ENCODE measurements around the gene TIMM8B. TPM values are rescaled to one million over a fixed set of nuclear protein-coding genes. Genes with fewer than 3 reads are reported as not detected.

The TIMM8B gene
- total and polyA plus RNA-seq, 9 of the 15 experiments (the other 6 are each of a cell fraction or from before 2014, with no cell fraction given), result 95.8 to 338 (median 145) TPM

DNA sequence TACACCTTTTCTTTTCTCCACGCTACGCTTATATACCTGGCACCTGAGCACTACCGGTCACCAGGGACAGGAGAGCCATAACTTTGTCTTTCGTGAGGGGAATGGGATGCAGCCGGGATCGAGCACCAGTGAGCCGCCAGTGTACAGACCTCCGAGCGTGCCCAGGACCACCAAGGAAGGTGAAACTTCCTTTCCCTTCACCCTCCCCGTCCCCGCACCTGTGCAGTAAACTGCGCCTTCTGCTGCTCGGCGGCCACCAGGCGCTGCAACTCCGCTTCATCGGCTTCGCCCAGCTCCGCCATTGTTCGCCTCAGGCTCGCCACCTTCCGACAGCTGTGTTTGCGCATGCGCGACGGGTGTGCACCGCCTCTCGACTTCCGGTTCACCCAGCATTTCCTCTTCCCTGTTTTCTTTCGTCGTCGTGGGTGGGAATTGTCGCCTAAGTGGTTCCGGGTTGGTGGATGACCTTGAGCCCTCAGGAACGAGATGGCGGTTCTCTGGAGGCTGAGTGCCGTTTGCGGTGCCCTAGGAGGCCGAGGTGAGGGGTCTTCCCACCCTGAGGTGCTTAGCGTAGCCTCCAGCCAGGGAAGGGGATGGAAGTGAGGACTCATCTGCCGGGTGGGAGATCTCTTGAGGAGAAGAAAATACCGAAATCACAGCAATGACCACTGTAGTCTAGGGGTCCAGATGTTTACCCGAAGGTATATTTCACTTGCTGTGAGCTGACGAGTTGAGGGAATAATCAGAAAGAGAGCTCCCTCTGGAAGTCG lies at the start of gene TIMM8B, which contains the start of gene SDHD (continued):
- TF ChIP-seq ELF1 (tag; IDR thresholded peaks at IDR 0.05), result peak; percentile 96
- TF ChIP-seq MECOM (CRISPR knock-in tag; IDR thresholded peaks at IDR 0.05), result no peak
- peak; percentile 7; the same call in 1 of the 2 replicates for TF ChIP-seq MIER1 (IDR thresholded peaks at IDR 0.05; ENCODE audit: low read depth)
- peak; percentile 68 for TF ChIP-seq ETV5 (CRISPR knock-in tag; IDR thresholded peaks at IDR 0.05; ENCODE audit: low read depth)
- TF ChIP-seq, protein P1, sequence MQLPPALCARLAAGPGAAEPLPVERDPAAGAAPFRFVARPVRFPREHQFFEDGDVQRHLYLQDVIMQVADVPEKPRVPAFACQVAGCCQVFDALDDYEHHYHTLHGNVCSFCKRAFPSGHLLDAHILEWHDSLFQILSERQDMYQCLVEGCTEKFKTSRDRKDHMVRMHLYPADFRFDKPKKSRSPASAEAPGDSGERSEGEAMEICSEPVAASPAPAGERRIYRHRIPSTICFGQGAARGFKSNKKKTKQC (CRISPR knock-in tag; IDR thresholded peaks at IDR 0.05), result peak; percentile 71; the same call in 1 of the 2 replicates
- TF ChIP-seq ASH1L (IDR thresholded peaks at IDR 0.05; ENCODE audit: borderline replicate concordance, low read depth, partially characterized antibody), result peak; percentile 75
- no peak for TF ChIP-seq ZNF717 (CRISPR knock-in tag; IDR thresholded peaks at IDR 0.05)
- TF ChIP-seq, protein P2, sequence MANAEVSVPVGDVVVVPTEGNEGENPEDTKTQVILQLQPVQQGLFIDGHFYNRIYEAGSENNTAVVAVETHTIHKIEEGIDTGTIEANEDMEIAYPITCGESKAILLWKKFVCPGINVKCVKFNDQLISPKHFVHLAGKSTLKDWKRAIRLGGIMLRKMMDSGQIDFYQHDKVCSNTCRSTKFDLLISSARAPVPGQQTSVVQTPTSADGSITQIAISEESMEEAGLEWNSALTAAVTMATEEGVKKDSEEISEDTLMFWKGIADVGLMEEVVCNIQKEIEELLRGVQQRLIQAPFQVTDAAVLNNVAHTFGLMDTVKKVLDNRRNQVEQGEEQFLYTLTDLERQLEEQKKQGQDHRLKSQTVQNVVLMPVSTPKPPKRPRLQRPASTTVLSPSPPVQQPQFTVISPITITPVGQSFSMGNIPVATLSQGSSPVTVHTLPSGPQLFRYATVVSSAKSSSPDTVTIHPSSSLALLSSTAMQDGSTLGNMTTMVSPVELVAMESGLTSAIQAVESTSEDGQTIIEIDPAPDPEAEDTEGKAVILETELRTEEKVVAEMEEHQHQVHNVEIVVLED (CRISPR knock-in tag; IDR thresholded peaks at IDR 0.05), result peak; percentile 3; the same call in 1 of the 2 replicates
- no peak for TF ChIP-seq HMG20A (CRISPR knock-in tag; conservative IDR thresholded peaks at IDR 0.05)
- peak; percentile 15; the same call in 1 of the 2 replicates for TF ChIP-seq ZNF431 (CRISPR knock-in tag; IDR thresholded peaks at IDR 0.05)
- peak; percentile 26 for TF ChIP-seq MYC (IDR thresholded peaks at IDR 0.05; ENCODE audit: low read depth, low read length)
- TF ChIP-seq MYC (CRISPR knock-in tag; IDR thresholded peaks at IDR 0.05; ENCODE audit: borderline replicate concordance, low read depth), result 0 out of 2 replicates have a peak, but pooled peaks have one; percentile 40
- TF ChIP-seq GTF2F1 (IDR thresholded peaks at IDR 0.05; ENCODE audit: low read depth, low read length), result peak; percentile 7; the same call in 1 of the 2 replicates
- peak; percentile 29; a peak in 1 of 4 replicates for TF ChIP-seq SIX5 (IDR thresholded peaks at IDR 0.05; ENCODE audit: borderline replicate concordance in 1 of 2, insufficient read depth in 1 of 2, low read depth in 1 of 2, low read length in 2 of 2)
- TF ChIP-seq, protein P3, sequence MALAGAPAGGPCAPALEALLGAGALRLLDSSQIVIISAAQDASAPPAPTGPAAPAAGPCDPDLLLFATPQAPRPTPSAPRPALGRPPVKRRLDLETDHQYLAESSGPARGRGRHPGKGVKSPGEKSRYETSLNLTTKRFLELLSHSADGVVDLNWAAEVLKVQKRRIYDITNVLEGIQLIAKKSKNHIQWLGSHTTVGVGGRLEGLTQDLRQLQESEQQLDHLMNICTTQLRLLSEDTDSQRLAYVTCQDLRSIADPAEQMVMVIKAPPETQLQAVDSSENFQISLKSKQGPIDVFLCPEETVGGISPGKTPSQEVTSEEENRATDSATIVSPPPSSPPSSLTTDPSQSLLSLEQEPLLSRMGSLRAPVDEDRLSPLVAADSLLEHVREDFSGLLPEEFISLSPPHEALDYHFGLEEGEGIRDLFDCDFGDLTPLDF (CRISPR knock-in tag; IDR thresholded peaks at IDR 0.05), result peak; percentile 63; the same call in 1 of the 2 replicates
- TF ChIP-seq RBBP5 (IDR thresholded peaks at IDR 0.05; ENCODE audit: borderline replicate concordance, insufficient read depth, low read length, poor library complexity, severe bottlenecking), result peak; percentile 90
- TF ChIP-seq ZNF324 (CRISPR knock-in tag; IDR thresholded peaks at IDR 0.05), result no peak
- peak in 1 of 2 experiments; percentile 69; a peak in 1 of 3 replicates for TF ChIP-seq CBX3 (IDR thresholded peaks at IDR 0.05; ENCODE audit: borderline replicate concordance in 1 of 2, low read length in 2 of 2)
- TF ChIP-seq, protein P4, sequence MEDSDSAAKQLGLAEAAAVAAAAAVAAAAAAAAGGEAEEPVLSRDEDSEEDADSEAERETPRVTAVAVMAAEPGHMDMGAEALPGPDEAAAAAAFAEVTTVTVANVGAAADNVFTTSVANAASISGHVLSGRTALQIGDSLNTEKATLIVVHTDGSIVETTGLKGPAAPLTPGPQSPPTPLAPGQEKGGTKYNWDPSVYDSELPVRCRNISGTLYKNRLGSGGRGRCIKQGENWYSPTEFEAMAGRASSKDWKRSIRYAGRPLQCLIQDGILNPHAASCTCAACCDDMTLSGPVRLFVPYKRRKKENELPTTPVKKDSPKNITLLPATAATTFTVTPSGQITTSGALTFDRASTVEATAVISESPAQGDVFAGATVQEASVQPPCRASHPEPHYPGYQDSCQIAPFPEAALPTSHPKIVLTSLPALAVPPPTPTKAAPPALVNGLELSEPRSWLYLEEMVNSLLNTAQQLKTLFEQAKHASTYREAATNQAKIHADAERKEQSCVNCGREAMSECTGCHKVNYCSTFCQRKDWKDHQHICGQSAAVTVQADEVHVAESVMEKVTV (CRISPR knock-in tag; IDR thresholded peaks at IDR 0.05), result no peak
- peak; percentile 97 for TF ChIP-seq RBFOX2 (IDR thresholded peaks at IDR 0.05; ENCODE audit: low read depth, low read length)
- no peak for TF ChIP-seq COPS2 (conservative IDR thresholded peaks at IDR 0.05)
- peak; percentile 93 for TF ChIP-seq SUPT5H (IDR thresholded peaks at IDR 0.05)
- TF ChIP-seq FOXK1 (CRISPR knock-in tag; IDR thresholded peaks at IDR 0.05; ENCODE audit: borderline replicate concordance), result peak; percentile 97
